PC-3 (cell line): ENCODE data around the gene CYTH4. TPM values are rescaled to one million over a fixed set of nuclear protein-coding genes. Genes with fewer than 3 reads are reported as not detected.

Source experiments
- ATAC-seq: fragments of 200-7000 bp; cut with Tn5 transposase; 2 replicates; pipeline ENCODE4 v1.9.1; 2020; ENCODE audit warnings: mild to moderate bottlenecking, moderate library complexity
- BruUV-seq: library from RNA; stranded (reverse); fragments of 400-500 nt; replicated peaks from 2 replicates; lab custom pipeline; 2021; lab: Mats Ljungman, UMichigan
- CTCF ChIA-PET: fragments of 300-600 bp; sonication (Branson Sonifier 250); formaldehyde crosslinking; loops from one replicate; lab custom pipeline; 2022; ENCODE audit warnings: antibody characterized with exemption; lab: Charles Lee
- POLR2A ChIA-PET: fragments of 300-600 bp; sonication (Branson Sonifier 250); formaldehyde crosslinking; loops from one replicate; lab custom pipeline; 2022; ENCODE audit warnings: antibody characterized with exemption; ENCODE audit not compliant: unreplicated experiment; lab: Charles Lee
- DNase-seq: peaks from one replicate; pipeline ENCODE4 v3.0.0-alpha.2; 2015
- H2AFZ ChIP-seq: fragments of 300-600 bp; sonication (generic); 2 replicates; pipeline ENCODE4 v1.6.0; 2016; ENCODE audit warnings: antibody characterized with exemption, low read length
- H3F3A ChIP-seq: fragments of 300-600 bp; sonication (generic); one replicate; pipeline ENCODE4 v1.6.0; 2017; ENCODE audit warnings: antibody characterized with exemption, low read length, control low read depth, mild to moderate bottlenecking; ENCODE audit not compliant: unreplicated experiment
- H3K27ac ChIP-seq: fragments of 300-600 bp; sonication (generic); 2 replicates; pipeline ENCODE4 v1.5.1; 2016; ENCODE audit warnings: mild to moderate bottlenecking, low read length
- H3K27me3 ChIP-seq: fragments of 300-600 bp; sonication (generic); 2 replicates; pipeline ENCODE4 v1.6.1; 2016; ENCODE audit warnings: low read length, mixed read lengths
- H3K36me3 ChIP-seq: fragments of 300-600 bp; sonication (generic); 2 replicates; pipeline ENCODE4 v1.6.1; 2016; ENCODE audit warnings: low read depth, mixed run types, low read length, mixed read lengths
- H3K4me1 ChIP-seq: fragments of 300-600 bp; sonication (generic); 2 replicates; pipeline ENCODE4 v1.5.1; 2016; ENCODE audit warnings: low read length; ENCODE audit not compliant: insufficient read depth
- H3K4me2 ChIP-seq: fragments of 300-600 bp; sonication (generic); 2 replicates; pipeline ENCODE4 v1.6.0; 2016; ENCODE audit warnings: low read length
- H3K4me3 ChIP-seq: fragments of 300-600 bp; sonication (generic); 2 replicates; pipeline ENCODE4 v1.5.1; 2016; ENCODE audit warnings: mild to moderate bottlenecking, low read length, mixed read lengths
- H3K79me2 ChIP-seq: fragments of 300-600 bp; sonication (generic); 2 replicates; pipeline ENCODE4 v1.6.1; 2017; ENCODE audit warnings: low read length, mixed read lengths
- H3K9ac ChIP-seq: fragments of 300-600 bp; sonication (generic); 2 replicates; pipeline ENCODE4 v1.6.0; 2016; ENCODE audit warnings: mild to moderate bottlenecking, low read length
- H3K9me2 ChIP-seq: fragments of 300-600 bp; sonication (generic); replicated peaks from 2 replicates; pipeline ENCODE4 v1.6.1; 2016; ENCODE audit warnings: mixed run types, low read length, mixed read lengths
- H3K9me3 ChIP-seq: fragments of 300-600 bp; sonication (generic); 2 replicates; pipeline ENCODE4 v1.6.1; 2016; ENCODE audit warnings: low read length, mixed read lengths
- H4K20me1 ChIP-seq: fragments of 300-600 bp; sonication (generic); 2 replicates; pipeline ENCODE4 v1.6.1; 2016; ENCODE audit warnings: low read length, mixed read lengths
- CTCF ChIP-seq: fragments of 300-600 bp; sonication (generic); conservative IDR thresholded peaks from 2 replicates; pipeline ENCODE4 v1.5.1; 2017; ENCODE audit warnings: antibody characterized with exemption, low read depth, mild to moderate bottlenecking, low read length
- EZH2 ChIP-seq: fragments of 300-600 bp; sonication (generic); IDR thresholded peaks from one replicate; pipeline ENCODE4 v1.6.1; 2017; ENCODE audit warnings: antibody characterized with exemption, mild to moderate bottlenecking, low read length; ENCODE audit not compliant: unreplicated experiment
- EZH2phosphoT487 ChIP-seq: fragments of 300-600 bp; sonication (generic); IDR thresholded peaks from 2 replicates; pipeline ENCODE4 v1.6.1; 2018; ENCODE audit warnings: mild to moderate bottlenecking, antibody characterized with exemption, low read length, borderline replicate concordance
- intact Hi-C: fragments of 100-400 bp; cut with micrococcal nuclease; formaldehyde crosslinking; loops from 2 replicates; pipeline ENCODE4 v1.9.0; 2023
- total RNA-seq: library from RNA; depleted of rRNA; stranded (reverse); fragments of >200 nt; gene quantifications from 2 replicates; pipeline ENCODE4 v1.2.3, GENCODE V29; 2014

The CYTH4 gene
- total RNA-seq, 1 experiment from 2014 or later: 1.9 TPM

- ChIA-PET POLR2A (no interaction called here), CTCF (no interaction called here)
- intact Hi-C loops: no loop called here
- Histone ChIP-seq H3K79me2 (no peaks in the 10 kb centered on the region), H3K9me2 (no peaks in the 10 kb centered on the region), H3K9me3 (no peaks in the 10 kb centered on the region), H3K27me3 (no peaks in the 10 kb centered on the region), H3K4me3 (no peak overlapping the region), H3K4me2 (no peak overlapping the region), H3K36me3 (no peaks in the 10 kb centered on the region), H3K9ac (no peak overlapping the region), H2AFZ (no peak overlapping the region), H4K20me1 (no peaks in the 10 kb centered on the region), H3K27ac (no peak overlapping the region), H3K4me1 (peaks cover 33% of the 10 kb centered on the region), H3F3A (no peaks in the 10 kb centered on the region)
- no peak for TF ChIP-seq CTCF
- no peak for TF ChIP-seq EZH2phosphoT487
- no peak for DNase-seq
- no TSS peak for BruUV-seq
- ATAC-seq: no peak
Observed at GRCh38 chr22:37301144-37301830, 19.0 kb downstream of the CYTH4 start.

GRCh38 chr22:37302674-37303555 lies 20.6 kb downstream of the CYTH4 start:
- no peak overlapping the region for H3K4me3 ChIP-seq
- BruUV-seq: no TSS peak
- DNase-seq (no peak), ATAC-seq (no peak)
- ChIA-PET POLR2A (no interaction called here), CTCF (no interaction called here)
- no peaks in the 10 kb centered on the region for H3F3A ChIP-seq
- H3K9me2 ChIP-seq: no peaks in the 10 kb centered on the region
- no peak overlapping the region for H2AFZ ChIP-seq
- peak overlapping the region; percentile 100 for H3K27ac ChIP-seq
- intact Hi-C loops: no loop called here
- H3K4me1 ChIP-seq: peaks cover 48% of the 10 kb centered on the region
- no peaks in the 10 kb centered on the region for H3K79me2 ChIP-seq
- H3K36me3 ChIP-seq: no peaks in the 10 kb centered on the region
- H3K4me2 ChIP-seq: 0 out of 2 replicates have a peak overlapping the region, but pooled peaks have one; percentile 48
- no peaks in the 10 kb centered on the region for H3K27me3 ChIP-seq
- H4K20me1 ChIP-seq: no peaks in the 10 kb centered on the region
- peak overlapping the region; percentile 40; the same call in 1 of the 2 replicates for H3K9ac ChIP-seq
- H3K9me3 ChIP-seq: no peaks in the 10 kb centered on the region
- TF ChIP-seq CTCF: no peak
- TF ChIP-seq EZH2: no peak
- no peak for TF ChIP-seq EZH2phosphoT487
